Measurements from ENCODE around the gene AGPAT3.
"Not testable (repeated sequence)": the region's sequence is repeated elsewhere in the genome, so short reads cannot be mapped to it uniquely, and the experiment has no call there.

Gene AGPAT3, protein sequence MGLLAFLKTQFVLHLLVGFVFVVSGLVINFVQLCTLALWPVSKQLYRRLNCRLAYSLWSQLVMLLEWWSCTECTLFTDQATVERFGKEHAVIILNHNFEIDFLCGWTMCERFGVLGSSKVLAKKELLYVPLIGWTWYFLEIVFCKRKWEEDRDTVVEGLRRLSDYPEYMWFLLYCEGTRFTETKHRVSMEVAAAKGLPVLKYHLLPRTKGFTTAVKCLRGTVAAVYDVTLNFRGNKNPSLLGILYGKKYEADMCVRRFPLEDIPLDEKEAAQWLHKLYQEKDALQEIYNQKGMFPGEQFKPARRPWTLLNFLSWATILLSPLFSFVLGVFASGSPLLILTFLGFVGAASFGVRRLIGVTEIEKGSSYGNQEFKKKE

DNA sequence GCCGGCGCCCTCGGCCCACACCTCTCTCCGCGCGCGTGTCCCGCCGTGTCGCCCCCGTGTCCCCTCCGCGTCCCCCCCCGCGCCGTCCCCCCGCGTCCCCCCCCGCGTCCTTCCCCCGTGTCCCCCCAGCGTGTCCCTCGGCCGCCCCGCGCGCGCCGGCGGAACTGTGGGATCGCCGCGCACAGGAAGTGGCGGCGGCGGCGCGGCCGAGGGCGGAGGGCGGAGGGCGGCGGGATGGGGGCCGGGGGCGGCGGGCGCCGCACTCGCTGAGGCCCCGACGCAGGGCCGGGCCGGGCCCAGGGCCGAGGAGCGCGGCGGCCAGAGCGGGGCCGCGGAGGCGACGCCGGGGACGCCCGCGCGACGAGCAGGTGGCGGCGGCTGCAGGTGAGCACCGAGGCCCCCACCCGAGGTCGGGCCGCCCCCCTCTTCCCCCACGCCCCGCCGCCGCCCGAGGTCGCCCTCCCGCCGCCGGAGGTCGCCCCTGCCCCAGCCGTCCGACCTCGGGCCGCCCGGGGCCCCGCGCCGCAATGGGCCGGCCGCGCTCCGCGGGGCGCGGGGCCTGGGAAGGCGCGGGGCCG is at the start of gene AGPAT3:
Gene AGPAT3 (plus strand): TSS at position 262 of the 578 bp plus-strand sequence. CDS start 94,459 bp downstream, outside the sequence.
- no peak for DNase-seq

GRCh38 chr21:43815991-43816390 is 49.0 kb upstream of the AGPAT3 start:
- no peak for DNase-seq

DNA sequence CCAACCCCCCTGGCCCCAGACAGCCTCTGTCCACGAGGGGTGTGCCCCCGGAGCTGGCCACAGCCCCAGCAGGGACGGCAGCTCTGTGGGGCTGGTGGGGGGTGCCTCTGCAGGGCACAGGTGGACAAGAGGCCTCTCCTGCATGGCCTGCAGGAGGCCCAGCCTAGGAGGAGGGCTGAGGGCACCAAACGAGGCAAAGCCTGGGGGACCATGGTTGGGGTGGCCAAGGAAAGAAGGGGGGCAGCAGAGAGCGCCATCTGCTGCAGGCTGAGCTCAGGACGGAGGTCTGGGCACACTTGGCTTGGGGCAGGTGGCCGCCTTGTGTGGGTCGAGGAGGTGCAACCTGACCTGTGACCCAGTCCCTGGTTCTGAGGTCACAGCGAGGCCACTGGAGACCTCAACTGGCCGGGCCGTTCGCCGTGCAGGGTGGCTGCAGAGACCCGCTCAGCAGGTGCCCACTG is 48.4 kb upstream of the AGPAT3 start:
- DNase-seq, result no peak

- no peak for DNase-seq
These were observed 47.6 kb upstream of the AGPAT3 start for GRCh38 chr21:43817157-43818086.

GRCh38 chr21:43818685-43819084 is 46.3 kb upstream of the AGPAT3 start:
- no peak for DNase-seq

- DNase-seq, result no peak
These were observed 45.3 kb upstream of the AGPAT3 start for GRCh38 chr21:43819511-43820405.

- DNase-seq, result no peak
These were observed 44.6 kb upstream of the AGPAT3 start for GRCh38 chr21:43820466-43820865.

DNA sequence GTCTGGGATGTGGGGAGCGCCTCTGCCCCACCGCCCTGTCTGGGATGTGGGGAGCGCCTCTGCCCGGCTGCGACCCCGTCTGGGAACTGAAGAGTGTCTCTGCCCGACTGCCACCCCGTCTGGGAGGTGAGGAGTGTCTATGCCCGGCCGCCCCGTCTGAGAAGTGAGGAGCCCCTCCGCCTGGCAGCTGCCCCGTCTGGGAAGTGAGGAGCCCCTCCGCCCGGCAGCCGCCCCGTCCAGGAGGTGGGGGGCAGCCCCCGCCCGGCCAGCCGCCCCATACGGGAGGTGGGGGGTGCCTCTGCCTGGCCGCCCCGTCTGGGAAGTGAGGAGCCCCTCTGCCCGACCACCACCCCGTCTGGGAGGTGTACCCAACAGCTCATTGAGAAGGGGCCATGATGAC is 42.9 kb upstream of the AGPAT3 start:
- not testable (repeated sequence) for DNase-seq

DNA sequence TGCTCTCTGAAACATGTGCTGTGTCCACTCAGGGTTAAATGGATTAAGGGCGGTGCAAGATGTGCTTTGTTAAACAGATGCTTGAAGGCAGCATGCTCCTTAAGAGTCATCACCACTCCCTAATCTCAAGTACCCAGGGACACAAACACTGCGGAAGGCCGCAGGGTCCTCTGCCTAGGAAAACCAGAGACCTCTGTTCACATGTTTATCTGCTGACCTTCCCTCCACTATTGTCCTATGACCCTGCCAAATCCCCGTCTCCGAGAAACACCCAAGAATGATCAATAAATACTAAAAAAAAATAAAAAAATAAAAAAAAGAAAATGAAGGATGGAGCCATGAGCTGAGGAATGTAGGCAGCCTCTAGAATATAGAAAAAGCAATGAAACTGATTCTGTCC is 42.3 kb upstream of the AGPAT3 start:
- DNase-seq, result not testable (repeated sequence)

- no peak for DNase-seq
These were observed 40.4 kb upstream of the AGPAT3 start for GRCh38 chr21:43824333-43825241.

DNA sequence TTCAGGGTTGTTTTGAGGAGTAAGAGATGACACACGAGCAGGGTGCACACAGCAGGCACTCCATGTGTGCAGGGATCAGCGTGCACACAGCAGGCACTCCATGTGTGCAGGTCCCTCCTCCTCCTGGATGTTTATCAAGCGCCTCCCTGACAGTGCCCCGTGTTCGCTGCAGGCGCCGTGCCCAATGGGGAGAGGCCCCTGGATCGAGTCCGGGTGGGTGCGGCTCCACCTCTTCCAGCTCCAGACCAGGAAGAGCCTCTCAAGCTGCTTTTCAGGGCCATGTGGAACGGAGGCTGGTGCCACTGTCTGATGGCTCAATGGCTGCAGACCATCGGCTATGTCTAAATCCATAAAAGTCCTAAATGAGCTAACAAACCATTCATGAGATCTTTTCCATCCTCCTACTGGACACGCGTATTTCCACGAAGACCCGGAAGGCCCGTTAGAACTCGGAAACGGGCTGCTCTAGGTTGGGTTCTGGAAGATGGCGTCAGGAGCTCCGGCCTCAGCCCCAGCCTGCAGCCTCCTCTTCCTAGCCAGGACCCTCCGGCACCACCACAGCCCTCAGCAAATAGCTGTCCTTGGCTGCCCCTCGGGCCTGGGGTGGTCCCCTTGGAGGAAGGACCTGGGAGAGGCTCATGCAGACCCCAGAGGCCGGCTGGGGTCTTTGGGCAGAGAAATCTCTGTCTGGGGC is 39.6 kb upstream of the AGPAT3 start:
- DNase-seq, result no peak

- peak; percentile 60 for DNase-seq
These were observed 38.9 kb upstream of the AGPAT3 start for GRCh38 chr21:43825936-43826622.

DNA sequence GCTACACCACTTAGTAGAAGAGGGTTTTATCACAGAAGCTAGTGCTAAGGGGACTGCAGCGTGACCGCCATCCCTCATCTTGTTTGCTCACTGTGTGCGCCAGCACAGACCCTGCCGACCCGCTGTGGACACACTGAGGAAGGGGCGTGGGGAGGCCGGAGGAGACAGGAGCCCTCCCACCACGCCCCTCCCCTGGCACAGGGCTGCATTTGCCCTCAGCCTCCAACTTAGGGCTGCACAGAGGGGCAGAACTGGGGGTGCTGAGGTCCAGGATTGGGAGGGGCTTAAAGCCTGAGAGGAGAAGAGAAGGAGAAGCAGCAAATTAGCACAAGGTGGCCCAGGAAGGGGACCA is 38.4 kb upstream of the AGPAT3 start:
- DNase-seq, result peak; percentile 53

- DNase-seq, result no peak
These were observed 37.9 kb upstream of the AGPAT3 start for GRCh38 chr21:43827015-43827611.

GRCh38 chr21:43829161-43829560 is 35.9 kb upstream of the AGPAT3 start:
- no peak for DNase-seq

DNA sequence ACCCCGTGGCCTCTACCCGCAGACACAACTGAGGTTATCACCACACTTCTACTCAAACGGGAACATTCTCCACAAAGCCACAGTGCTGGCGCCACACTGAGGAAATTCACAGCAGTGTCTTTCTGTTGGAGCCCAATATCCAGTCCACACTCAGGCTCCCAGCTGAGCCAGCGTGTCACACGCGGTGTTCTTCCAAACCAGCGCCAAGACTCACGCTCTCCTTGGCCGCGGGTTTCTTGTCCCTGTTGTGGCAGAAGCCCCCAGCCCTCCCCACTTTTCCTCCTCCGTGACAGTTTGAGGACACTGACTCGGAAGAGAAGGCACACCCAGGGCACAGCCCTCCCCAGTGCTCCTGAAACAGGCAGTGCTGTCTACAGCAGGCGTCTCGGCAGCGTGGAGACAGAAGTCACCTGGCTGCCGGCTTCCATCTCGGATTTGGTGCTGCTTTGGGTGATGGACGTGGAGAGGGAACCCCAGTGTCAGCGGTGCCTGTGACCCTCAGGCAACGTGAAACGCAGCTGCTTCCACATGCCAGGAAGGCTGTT is 35.4 kb upstream of the AGPAT3 start:
- DNase-seq, result no peak

GRCh38 chr21:43832158-43832550 is 32.9 kb upstream of the AGPAT3 start:
- DNase-seq, result no peak

DNA sequence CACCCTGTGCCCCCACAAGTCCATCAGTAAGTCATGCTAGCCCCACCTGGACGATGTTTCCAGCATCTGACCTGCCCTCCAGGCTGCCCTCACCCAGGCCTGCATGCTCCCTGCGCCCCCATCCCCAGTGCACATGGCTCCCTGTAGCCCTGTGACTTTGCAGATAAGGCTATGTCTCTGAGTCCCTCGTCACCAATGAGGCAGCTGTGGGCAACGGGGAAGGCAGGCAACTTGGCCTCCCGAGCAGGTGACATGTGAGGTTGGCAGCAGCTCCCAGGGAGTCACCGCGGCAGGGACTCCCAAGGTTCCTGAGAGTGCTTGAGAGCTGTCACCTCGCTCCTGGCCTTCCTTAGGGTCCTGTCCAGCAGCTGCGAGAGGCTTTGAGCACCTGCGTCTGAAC is 32.4 kb upstream of the AGPAT3 start:
- DNase-seq, result no peak
